GM12878 (cell line): Measurements from ENCODE around the gene PLEKHJ1. TPM values are rescaled to one million over a fixed set of nuclear protein-coding genes. Genes with fewer than 3 reads are reported as not detected.

Experiments used
- ATAC-seq: fragments of 200-7000 bp; cut with Tn5 transposase; 3 replicates; pipeline ENCODE4 v1.9.1; 2020; ENCODE audit warnings: mild to moderate bottlenecking, moderate library complexity
- BruUV-seq: library from RNA; stranded (reverse); fragments of 400-500 nt; replicated peaks from 2 replicates; lab custom pipeline; 2021; lab: Mats Ljungman, UMichigan
- CTCF ChIA-PET: fragments of 300-600 bp; sonication (Branson Sonifier 250); formaldehyde crosslinking; extraction: SDS; loops from one replicate; lab custom pipeline; 2021; ENCODE audit warnings: inconsistent platforms; lab: Yijun Ruan, JAX
- POLR2A ChIA-PET: fragments of 350-600 bp; formaldehyde crosslinking; extraction: SDS; loops from one replicate; lab custom pipeline; 2021; ENCODE audit warnings: inconsistent platforms; lab: Charles Lee
- RAD21 ChIA-PET: fragments of 300-600 bp; sonication (Branson Sonifier 250); formaldehyde crosslinking; loops from one replicate; lab custom pipeline; 2023; ENCODE audit warnings: antibody characterized with exemption; ENCODE audit not compliant: unreplicated experiment; lab: Charles Lee
- SMC1A ChIA-PET: fragments of 300-600 bp; sonication (Branson Sonifier 250); formaldehyde crosslinking; loops from one replicate; lab custom pipeline; 2023; ENCODE audit not compliant: unreplicated experiment, uncharacterized antibody; lab: Charles Lee
- DNase-seq: peaks from one replicate; pipeline ENCODE4 v3.0.0-alpha.2; 2011; ENCODE audit warnings: low read depth, low spot score
- FAIRE-seq: peaks from 3 replicates; lab custom pipeline; 2011; peaks lifted over from hg19 to GRCh38; lab: Jason Lieb, UNC
- H2AFZ ChIP-seq: 2 replicates; pipeline ENCODE4 v1.6.0; 2011; ENCODE audit warnings: low read depth, low read length, control low read depth; ENCODE audit not compliant: control insufficient read depth
- H3K27ac ChIP-seq: 2 replicates; pipeline ENCODE4 v1.5.1; 2011; ENCODE audit warnings: control low read depth; ENCODE audit not compliant: control insufficient read depth, insufficient read depth
- H3K27me3 ChIP-seq, 2 experiments: replicated peaks in 1 of 2; 2 replicates each; pipeline versions ENCODE4 v1.6.0 to v1.6.1; 2011; ENCODE audit warnings: low read length in 1 of 2; ENCODE audit not compliant: control insufficient read depth in 2 of 2, insufficient read depth in 2 of 2
- H3K36me3 ChIP-seq, 2 experiments: 2 replicates each; pipeline ENCODE4 v1.5.1; 2011; ENCODE audit warnings: low read length in 1 of 2; ENCODE audit not compliant: control insufficient read depth in 2 of 2, insufficient read depth in 2 of 2
- H3K4me1 ChIP-seq: 2 replicates; pipeline ENCODE4 v1.6.1; 2011; ENCODE audit warnings: mild to moderate bottlenecking, low read length, moderate library complexity, mixed read lengths; ENCODE audit not compliant: control insufficient read depth, insufficient read depth
- H3K4me2 ChIP-seq: 2 replicates; pipeline ENCODE4 v1.6.0; 2011; ENCODE audit warnings: control low read depth; ENCODE audit not compliant: control insufficient read depth, insufficient read depth
- H3K4me3 ChIP-seq: fragments of 200-600 bp; sonication (generic); 2 replicates; pipeline ENCODE4 v1.5.1; 2016
- H3K79me2 ChIP-seq: 2 replicates; pipeline ENCODE4 v1.6.0; 2011; ENCODE audit warnings: low read length; ENCODE audit not compliant: control insufficient read depth, insufficient read depth
- H3K9ac ChIP-seq: 2 replicates; pipeline ENCODE4 v1.8.0; 2011; ENCODE audit warnings: low read length, control low read depth, mixed read lengths; ENCODE audit not compliant: control insufficient read depth, insufficient read depth
- H3K9me3 ChIP-seq: replicated peaks from 3 replicates; pipeline ENCODE4 v1.5.1; 2011; ENCODE audit warnings: mild to moderate bottlenecking, low read length; ENCODE audit not compliant: control insufficient read depth, insufficient read depth
- H4K20me1 ChIP-seq: 2 replicates; pipeline ENCODE4 v1.6.0; 2011; ENCODE audit not compliant: control insufficient read depth, insufficient read depth
- ASH2L ChIP-seq: fragments of 300-600, 200-600 bp; sonication (generic); IDR thresholded peaks from 2 replicates; pipeline ENCODE4 v1.6.1; 2017; ENCODE audit warnings: low read depth, mild to moderate bottlenecking, borderline replicate concordance
- EED ChIP-seq: sonication (generic); IDR thresholded peaks from 2 replicates; pipeline ENCODE4 v1.6.1; 2016; ENCODE audit warnings: antibody characterized with exemption, low read depth
- EGR1 ChIP-seq, 2 experiments: IDR thresholded peaks; 1 replicate in 1 of 2; 2 replicates in 1 of 2; pipeline ENCODE4 v1.6.1; 2011 to 2012; ENCODE audit warnings: low read depth in 2 of 2, low read length in 2 of 2, borderline replicate concordance in 1 of 2, mild to moderate bottlenecking in 1 of 2, moderate library complexity in 1 of 2
- MYB ChIP-seq: fragments of 150-350 bp; IDR thresholded peaks from 2 replicates; pipeline ENCODE4 v1.6.1; 2014; ENCODE audit warnings: mild to moderate bottlenecking, low read depth, low read length, borderline replicate concordance
- NBN ChIP-seq: fragments of 450-650 bp; IDR thresholded peaks from 2 replicates; pipeline ENCODE4 v1.6.1; 2016
- PAX8 ChIP-seq: fragments of 450-650 bp; IDR thresholded peaks from 2 replicates; pipeline ENCODE4 v1.6.1; 2017; ENCODE audit warnings: mild to moderate bottlenecking, moderate library complexity
- RAD21 ChIP-seq: IDR thresholded peaks from 2 replicates; pipeline ENCODE4 v1.6.1; 2011; ENCODE audit warnings: mild to moderate bottlenecking, low read depth, low read length, moderate library complexity; ENCODE audit not compliant: insufficient read depth
- SREBF1 ChIP-seq: IDR thresholded peaks from 2 replicates; pipeline ENCODE4 v1.6.1; 2012; ENCODE audit warnings: mild to moderate bottlenecking, low read length
- SUZ12 ChIP-seq: fragments of 200-600 bp; sonication (generic); IDR thresholded peaks from one replicate; pipeline ENCODE4 v1.6.1; 2018; ENCODE audit warnings: antibody characterized with exemption, mild to moderate bottlenecking; ENCODE audit not compliant: unreplicated experiment
- WGBS: methylation state at CpG from one replicate; pipeline ENCODE4 v1.1.6; 2016; ENCODE audit warnings: low lambda C conversion rate; ENCODE audit not compliant: insufficient replicate concordance, insufficient coverage; ENCODE audit errors: missing lambda C conversion rate; 5-methylcytosine and 5-hydroxymethylcytosine counted together
- in situ Hi-C: fragments of 300-500 bp; cut with MboI; formaldehyde crosslinking; loops from 9 replicates; pipeline ENCODE4 v1.14.3; 2018; ENCODE audit warnings: mixed read lengths
- intact Hi-C: fragments of 100-400 bp; cut with micrococcal nuclease; formaldehyde crosslinking; loops from one replicate; pipeline ENCODE4 v1.14.2; 2022; ENCODE audit not compliant: unreplicated experiment
- polyA plus RNA-seq, 11 experiments: library from polyadenylated mRNA; depleted of rRNA in 4 of 11; unstranded in 6 of 11; stranded (reverse) in 5 of 11; fragments of >200 nt; fragmentation: Nextera tagmentation in 4 of 11; fragmentation: Illumina TruSeq in 1 of 11; extraction: Ambion mirVana in 4 of 11; extraction: Trizol in 1 of 11; gene quantifications; 1 replicate in 1 of 11; 2 replicates in 10 of 11; pipeline versions ENCODE4 v1.2.1 to v1.2.3, GENCODE V29; 2011 to 2016; ENCODE audit warnings: inconsistent platforms in 2 of 11, missing spikeins in 2 of 11, low read depth in 1 of 11
- total RNA-seq, 4 experiments: library from RNA; depleted of rRNA in 3 of 4; stranded (reverse); fragments of >200 nt in 3 of 4; fragmentation: Illumina TruSeq in 1 of 4; extraction: Trizol in 1 of 4; gene quantifications; 2 replicates each; pipeline versions ENCODE4 v1.2.1 to v1.2.3, GENCODE V29; 2013 to 2021
- TF ChIP-seq, protein P1 (sequence below): fragments of 450-650 bp; conservative IDR thresholded peaks from 2 replicates; pipeline ENCODE4 v1.6.1; 2017; ENCODE audit warnings: mild to moderate bottlenecking, moderate library complexity
- TF ChIP-seq, protein P2 (sequence below): fragments of 450-650 bp; IDR thresholded peaks from 2 replicates; pipeline ENCODE4 v1.6.1; 2017; ENCODE audit warnings: borderline replicate concordance
- TF ChIP-seq, protein P3 (sequence below): IDR thresholded peaks from 2 replicates; pipeline ENCODE4 v1.6.1; 2011; ENCODE audit warnings: borderline replicate concordance, low read depth, mild to moderate bottlenecking, moderate library complexity, mixed read lengths, low read length; ENCODE audit not compliant: insufficient read depth; ENCODE audit errors: extremely low read length
- TF ChIP-seq, protein P4 (sequence below): fragments of 450-650 bp; formaldehyde crosslinking; IDR thresholded peaks from 2 replicates; pipeline ENCODE4 v1.4.0; 2020; ENCODE audit warnings: mild to moderate bottlenecking, moderate library complexity

The PLEKHJ1 gene
- total and polyA plus RNA-seq, 10 of the 15 experiments (the other 5 are each of a cell fraction or from before 2014, with no cell fraction given) = 1.3 to 133 (median 75.0) TPM

DNA sequence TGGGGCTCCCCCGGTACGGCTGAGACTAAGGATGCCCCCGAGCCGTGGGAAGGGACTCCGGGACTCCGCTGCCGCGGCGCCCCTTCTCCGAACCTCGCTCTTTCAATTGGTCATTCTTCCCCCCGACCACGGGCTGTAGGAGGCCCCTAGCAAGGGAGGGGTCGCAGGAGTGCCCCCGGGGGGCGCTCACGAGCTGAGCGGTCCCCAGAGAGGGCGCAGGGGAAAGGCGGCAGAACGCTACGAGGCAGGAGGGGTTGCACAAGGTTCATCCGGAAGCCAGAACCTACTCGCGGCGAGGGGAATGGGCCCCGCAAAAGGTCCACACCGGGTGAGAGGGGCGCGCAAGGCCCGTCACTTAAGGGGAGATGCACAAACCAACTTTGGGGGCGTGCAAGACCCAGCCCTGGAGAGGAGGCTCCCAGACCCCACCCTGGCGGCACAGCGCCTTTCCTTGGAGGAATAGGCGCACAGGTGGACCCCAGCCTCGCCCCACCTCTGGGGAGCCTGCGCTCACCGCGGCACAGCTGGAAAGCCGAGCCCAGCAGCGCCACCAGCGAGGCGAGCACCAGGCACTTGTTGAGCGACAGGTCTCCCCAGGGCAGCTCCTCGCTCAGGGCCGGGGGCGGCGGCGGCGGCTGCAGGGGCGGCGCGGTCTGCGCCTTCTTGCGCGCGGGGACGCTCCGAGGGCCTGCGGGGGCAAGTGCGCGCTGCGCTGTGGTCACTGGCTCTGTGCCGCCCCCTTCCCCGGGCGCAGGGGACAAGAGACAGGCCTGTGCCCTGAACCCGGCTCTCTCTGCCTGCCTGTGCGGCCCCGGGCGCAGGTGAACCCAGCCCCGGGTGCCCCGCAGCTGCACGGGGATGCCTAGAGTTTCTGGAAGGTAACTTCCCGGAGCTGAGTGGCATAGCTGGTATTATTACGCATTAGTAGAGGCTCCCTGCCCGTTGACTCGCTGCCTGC lies 17.3 kb upstream of the PLEKHJ1 start:
- Histone ChIP-seq H3K79me2 (no peaks in the 10 kb centered on the region), H3K27me3 (peaks cover 14 to 19% of the 10 kb centered on the region in 2 experiments; a peak in 3 of 4 replicates), H2AFZ (peak overlapping the region; percentile 19; the same call in 1 of the 2 replicates), H3K4me1 (peaks cover 7% of the 10 kb centered on the region), H3K4me2 (peak overlapping the region; percentile 60), H3K9ac (no peak overlapping the region), H3K4me3 (peak overlapping the region; percentile 32; the same call in 1 of the 2 replicates), H3K9me3 (no peaks in the 10 kb centered on the region; the same call in 2 of the 3 replicates), H3K36me3 (peaks cover 0 to 7% of the 10 kb centered on the region in 2 experiments; a peak in 2 of 4 replicates), H3K27ac (no peak overlapping the region), H4K20me1 (no peaks in the 10 kb centered on the region)
- ChIA-PET CTCF (interaction anchor here (0.5 to 1.3 kb wide), 4 partner anchors 14 to 139 kb away, joined by 3 to 5 read pairs (median 4); no protein-coding TSS in a partner anchor), RAD21 (interaction anchor here (0.6 kb wide), 1 partner anchor 16 kb away, joined by 4 read pairs; no protein-coding TSS in a partner anchor), POLR2A (no interaction called here), SMC1A (no interaction called here)
- 10% methylated on average over 55 of the region's 77 CpGs for WGBS
- ATAC-seq = peak; percentile 18
- no TSS peak for BruUV-seq
- in situ Hi-C loops (no loop called here), intact Hi-C loops (no loop called here)
- no peak for DNase-seq
- FAIRE-seq = no peak
- TF ChIP-seq SUZ12 = no peak
- TF ChIP-seq SREBF1 = no peak
- TF ChIP-seq, protein P1, sequence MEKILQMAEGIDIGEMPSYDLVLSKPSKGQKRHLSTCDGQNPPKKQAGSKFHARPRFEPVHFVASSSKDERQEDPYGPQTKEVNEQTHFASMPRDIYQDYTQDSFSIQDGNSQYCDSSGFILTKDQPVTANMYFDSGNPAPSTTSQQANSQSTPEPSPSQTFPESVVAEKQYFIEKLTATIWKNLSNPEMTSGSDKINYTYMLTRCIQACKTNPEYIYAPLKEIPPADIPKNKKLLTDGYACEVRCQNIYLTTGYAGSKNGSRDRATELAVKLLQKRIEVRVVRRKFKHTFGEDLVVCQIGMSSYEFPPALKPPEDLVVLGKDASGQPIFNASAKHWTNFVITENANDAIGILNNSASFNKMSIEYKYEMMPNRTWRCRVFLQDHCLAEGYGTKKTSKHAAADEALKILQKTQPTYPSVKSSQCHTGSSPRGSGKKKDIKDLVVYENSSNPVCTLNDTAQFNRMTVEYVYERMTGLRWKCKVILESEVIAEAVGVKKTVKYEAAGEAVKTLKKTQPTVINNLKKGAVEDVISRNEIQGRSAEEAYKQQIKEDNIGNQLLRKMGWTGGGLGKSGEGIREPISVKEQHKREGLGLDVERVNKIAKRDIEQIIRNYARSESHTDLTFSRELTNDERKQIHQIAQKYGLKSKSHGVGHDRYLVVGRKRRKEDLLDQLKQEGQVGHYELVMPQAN = no peak
- no peak for TF ChIP-seq MYB
- 0 out of 3 replicates have a peak, but pooled peaks of 1 of the 2 experiments have one; percentile 28 for TF ChIP-seq EGR1 (IDR thresholded peaks at IDR 0.05; ENCODE audit: borderline replicate concordance in 1 of 2, low read depth in 2 of 2, low read length in 2 of 2)
- peak; percentile 58 for TF ChIP-seq RAD21
- 0 out of 2 replicates have a peak, but pooled peaks have one; percentile 6 for TF ChIP-seq EED
- no peak for TF ChIP-seq NBN
- TF ChIP-seq, protein P2, sequence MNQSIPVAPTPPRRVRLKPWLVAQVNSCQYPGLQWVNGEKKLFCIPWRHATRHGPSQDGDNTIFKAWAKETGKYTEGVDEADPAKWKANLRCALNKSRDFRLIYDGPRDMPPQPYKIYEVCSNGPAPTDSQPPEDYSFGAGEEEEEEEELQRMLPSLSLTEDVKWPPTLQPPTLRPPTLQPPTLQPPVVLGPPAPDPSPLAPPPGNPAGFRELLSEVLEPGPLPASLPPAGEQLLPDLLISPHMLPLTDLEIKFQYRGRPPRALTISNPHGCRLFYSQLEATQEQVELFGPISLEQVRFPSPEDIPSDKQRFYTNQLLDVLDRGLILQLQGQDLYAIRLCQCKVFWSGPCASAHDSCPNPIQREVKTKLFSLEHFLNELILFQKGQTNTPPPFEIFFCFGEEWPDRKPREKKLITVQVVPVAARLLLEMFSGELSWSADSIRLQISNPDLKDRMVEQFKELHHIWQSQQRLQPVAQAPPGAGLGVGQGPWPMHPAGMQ = no peak
- no peak for TF ChIP-seq ASH2L
- TF ChIP-seq, protein P3, sequence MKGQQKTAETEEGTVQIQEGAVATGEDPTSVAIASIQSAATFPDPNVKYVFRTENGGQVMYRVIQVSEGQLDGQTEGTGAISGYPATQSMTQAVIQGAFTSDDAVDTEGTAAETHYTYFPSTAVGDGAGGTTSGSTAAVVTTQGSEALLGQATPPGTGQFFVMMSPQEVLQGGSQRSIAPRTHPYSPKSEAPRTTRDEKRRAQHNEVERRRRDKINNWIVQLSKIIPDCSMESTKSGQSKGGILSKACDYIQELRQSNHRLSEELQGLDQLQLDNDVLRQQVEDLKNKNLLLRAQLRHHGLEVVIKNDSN = no peak
- TF ChIP-seq PAX8 = no peak
- TF ChIP-seq, protein P4, sequence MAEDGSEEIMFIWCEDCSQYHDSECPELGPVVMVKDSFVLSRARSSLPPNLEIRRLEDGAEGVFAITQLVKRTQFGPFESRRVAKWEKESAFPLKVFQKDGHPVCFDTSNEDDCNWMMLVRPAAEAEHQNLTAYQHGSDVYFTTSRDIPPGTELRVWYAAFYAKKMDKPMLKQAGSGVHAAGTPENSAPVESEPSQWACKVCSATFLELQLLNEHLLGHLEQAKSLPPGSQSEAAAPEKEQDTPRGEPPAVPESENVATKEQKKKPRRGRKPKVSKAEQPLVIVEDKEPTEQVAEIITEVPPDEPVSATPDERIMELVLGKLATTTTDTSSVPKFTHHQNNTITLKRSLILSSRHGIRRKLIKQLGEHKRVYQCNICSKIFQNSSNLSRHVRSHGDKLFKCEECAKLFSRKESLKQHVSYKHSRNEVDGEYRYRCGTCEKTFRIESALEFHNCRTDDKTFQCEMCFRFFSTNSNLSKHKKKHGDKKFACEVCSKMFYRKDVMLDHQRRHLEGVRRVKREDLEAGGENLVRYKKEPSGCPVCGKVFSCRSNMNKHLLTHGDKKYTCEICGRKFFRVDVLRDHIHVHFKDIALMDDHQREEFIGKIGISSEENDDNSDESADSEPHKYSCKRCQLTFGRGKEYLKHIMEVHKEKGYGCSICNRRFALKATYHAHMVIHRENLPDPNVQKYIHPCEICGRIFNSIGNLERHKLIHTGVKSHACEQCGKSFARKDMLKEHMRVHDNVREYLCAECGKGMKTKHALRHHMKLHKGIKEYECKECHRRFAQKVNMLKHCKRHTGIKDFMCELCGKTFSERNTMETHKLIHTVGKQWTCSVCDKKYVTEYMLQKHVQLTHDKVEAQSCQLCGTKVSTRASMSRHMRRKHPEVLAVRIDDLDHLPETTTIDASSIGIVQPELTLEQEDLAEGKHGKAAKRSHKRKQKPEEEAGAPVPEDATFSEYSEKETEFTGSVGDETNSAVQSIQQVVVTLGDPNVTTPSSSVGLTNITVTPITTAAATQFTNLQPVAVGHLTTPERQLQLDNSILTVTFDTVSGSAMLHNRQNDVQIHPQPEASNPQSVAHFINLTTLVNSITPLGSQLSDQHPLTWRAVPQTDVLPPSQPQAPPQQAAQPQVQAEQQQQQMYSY (CRISPR knock-in tag) = no peak
